ENCODE data around the gene DIP2A.

Gene DIP2A

DNA sequence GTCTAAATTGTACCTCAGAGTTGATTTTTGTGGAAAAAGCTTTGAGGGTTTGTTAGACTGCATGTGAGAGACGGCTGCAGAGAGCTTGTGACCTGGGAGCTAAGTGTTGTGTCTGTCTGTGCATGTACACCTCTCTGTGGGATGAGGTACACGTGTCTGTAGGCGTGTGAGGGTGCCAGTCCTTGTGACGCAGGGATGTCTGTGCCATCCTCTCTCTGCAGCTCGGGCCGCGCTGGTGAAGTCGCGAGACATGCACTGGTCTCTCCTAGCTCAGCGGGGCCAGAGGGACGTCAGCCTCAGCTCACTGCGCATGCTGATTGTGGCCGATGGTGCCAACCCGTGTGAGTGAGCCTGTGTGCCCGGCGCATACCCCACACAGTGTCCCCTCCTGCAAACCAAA lies 79.6 kb downstream of the DIP2A start:
- FAIRE-seq: no peak

GRCh38 chr21:46538851-46539666 lies 80.4 kb downstream of the DIP2A start:
- FAIRE-seq: no peak

GRCh38 chr21:46540087-46540710 lies 81.5 kb downstream of the DIP2A start:
- no peak for FAIRE-seq

- no peak for FAIRE-seq
Observed at GRCh38 chr21:46542588-46543124, 84.0 kb downstream of the DIP2A start.

DNA sequence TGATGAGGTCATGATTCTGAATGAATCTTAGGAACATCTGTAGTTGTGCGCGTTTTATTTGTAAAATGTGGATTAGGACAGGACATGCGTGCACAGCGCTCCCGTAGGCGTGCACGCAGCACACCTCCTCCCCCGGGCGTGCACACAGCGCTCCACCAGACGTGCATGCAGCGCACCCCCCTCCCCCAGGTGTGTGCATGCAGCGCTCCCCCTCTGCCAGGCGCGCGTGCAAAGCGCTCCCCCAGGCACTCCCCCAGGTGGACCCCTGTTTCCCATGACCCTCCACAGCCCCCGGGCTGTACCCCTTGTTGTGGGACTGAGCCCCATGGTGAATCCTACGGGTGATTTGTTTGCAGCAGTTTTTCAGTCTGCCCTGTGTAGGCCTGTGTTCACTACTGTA lies 84.6 kb downstream of the DIP2A start:
- FAIRE-seq: no peak

DNA sequence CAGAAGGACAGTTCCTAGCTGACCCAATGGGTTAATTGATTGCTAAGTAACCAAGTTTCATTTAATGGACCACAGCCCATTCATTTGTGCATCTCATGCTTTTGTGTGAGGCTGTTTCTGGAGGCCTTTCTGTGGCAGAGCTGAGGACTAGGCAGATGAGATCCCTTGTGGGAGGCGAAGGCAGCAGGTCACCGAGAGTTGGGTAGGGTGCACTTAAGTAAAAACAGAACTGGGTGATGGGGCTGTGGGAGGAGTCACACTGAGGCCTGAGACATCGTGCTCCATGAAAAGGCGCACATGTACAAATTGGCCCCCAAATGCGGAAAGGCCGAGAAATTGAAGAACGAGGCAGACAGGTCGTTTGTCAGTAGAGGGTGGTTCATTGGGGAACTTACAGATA lies 85.3 kb downstream of the DIP2A start:
- FAIRE-seq: no peak

DNA sequence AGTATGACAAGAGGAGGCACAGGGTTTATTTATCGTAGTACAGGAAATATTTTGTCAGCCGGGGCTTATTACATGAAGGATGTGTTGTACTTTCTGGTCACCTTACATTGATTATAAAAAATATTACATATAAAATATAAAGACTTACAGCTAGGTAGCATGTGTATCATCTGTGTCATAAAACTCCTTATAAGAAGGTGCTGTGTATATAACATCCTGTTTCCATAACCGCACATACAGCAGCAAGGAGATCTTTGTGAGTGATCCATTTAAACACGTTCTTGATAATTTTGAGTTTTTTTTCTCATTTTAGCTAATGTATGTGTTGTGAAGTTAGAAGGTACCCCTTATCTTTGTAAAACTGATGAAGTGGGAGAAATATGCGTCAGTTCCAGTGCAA lies 86.1 kb downstream of the DIP2A start:
- FAIRE-seq: no peak

GRCh38 chr21:46545363-46545762 lies 86.7 kb downstream of the DIP2A start:
- no peak for FAIRE-seq

DNA sequence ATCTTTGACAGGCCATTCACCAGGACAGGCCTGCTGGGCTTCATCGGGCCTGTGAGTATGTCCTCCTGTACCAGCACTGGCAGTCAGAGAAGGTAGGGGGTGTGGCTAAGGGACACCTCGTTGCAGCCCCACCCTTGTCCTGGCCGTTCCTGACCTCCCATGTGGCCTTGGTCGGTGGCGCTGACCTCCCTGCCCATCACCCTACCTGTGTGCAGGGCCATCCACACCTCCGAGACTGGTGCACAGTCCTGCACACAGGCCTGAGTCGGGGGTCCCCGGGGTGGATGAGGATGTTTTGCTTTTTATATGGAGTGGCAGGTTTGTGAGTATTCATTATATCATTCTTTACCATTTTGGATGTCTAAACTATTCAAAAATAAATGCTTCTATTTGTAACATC lies 87.2 kb downstream of the DIP2A start:
- no peak for FAIRE-seq

DNA sequence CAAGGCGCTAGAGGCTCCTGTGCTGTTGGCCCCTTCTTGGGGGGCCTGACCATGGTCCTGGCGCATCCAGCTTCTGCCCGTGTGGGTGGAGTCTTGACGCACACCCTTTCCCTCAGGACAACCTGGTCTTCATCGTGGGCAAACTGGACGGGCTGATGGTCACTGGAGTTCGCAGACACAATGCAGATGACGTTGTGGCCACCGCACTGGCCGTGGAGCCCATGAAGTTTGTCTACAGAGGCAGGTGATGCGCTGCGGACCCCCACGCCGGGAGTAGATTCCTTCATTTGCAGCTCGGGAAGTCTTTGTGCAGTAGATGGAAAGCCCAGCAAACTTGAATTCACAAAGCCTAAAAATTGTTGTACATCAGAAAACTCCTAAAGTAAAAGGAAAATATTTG lies 88.1 kb downstream of the DIP2A start:
- no peak for FAIRE-seq

GRCh38 chr21:46549650-46550049 lies 91.0 kb downstream of the DIP2A start:
- FAIRE-seq: no peak

DNA sequence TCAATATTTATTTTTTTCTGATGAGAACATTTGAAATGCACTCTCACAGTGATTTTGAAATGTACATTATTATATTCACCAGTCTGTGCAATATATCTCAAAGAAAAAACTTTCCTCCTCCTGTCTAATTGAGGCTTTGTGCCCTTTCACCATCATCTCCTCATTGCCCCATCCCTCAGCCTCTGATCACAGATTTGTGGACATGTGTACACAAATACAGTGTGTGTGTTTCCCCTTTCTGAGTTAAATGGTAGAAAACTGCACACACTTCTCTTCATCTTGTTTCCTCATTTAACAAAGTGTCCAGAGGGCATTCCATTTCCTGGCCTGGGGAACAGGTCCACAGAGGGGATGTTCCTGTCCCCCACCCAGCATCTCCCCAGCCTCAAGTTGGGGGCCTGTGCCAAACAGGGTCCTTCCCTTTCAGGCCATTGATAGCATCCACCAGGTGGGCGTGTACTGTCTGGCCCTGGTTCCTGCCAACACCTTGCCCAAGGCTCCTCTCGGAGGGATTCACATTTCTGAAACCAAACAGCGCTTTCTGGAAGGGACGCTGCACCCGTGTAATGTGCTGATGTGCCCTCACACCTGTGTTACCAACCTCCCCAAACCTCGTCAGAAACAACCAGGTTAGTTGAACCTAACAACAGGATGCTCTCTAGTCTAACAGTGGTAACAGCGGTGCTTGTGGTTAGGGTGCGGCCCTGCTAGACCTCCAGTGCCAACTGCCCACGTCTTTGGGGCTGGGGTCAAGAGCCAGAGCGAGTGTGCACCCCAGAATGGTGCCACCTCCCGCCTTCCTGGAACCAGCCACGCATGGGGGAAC lies 91.6 kb downstream of the DIP2A start:
- FAIRE-seq: no peak

DNA sequence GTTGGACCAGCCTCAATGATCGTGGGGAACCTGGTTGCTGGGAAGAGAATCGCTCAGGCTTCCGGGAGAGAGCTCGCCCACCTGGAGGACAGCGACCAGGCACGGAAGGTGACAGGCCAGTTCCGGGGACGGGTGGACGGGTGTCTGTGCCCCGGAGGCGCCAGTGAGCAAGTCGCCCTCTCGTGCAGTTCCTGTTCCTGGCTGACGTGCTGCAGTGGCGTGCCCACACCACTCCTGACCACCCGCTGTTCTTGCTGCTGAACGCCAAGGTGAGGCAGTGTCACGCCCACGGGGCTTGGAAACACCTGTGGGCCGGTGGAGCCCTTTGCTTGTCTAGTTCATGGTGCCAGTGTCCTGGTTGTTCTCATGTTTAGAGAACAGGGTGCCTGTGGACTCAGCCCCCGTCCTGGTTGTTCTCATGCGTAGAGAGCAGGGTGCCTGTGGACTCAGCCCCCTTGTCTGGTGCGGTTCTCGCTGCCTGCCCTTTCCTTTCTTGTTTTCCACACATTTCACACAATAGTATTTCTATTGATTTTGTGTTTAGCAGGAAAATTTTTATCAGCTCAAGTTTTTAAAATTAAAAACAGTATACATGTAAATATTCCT lies 93.0 kb downstream of the DIP2A start:
- no peak for FAIRE-seq

DNA sequence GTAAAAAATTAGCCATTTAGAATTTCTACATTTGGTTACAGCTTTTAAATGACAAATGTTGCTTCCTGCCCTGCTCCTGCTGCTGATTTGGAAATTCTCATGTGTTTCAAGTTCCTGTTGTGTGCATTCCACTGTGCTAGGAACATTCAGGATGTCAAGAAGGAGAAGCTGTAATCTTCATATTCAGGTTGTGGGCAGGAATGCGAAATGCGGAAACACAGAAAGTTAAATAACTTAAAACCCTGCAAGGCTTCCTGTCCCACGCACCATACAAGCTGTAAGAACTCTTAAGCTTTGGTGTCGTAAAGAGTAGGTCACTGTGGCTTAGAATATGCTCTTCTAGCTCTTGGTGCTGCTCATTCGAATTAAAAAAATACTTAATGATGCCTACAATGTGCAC lies 93.6 kb downstream of the DIP2A start:
- no peak for FAIRE-seq

GRCh38 chr21:46552865-46553379 lies 94.2 kb downstream of the DIP2A start:
- no peak for FAIRE-seq

DNA sequence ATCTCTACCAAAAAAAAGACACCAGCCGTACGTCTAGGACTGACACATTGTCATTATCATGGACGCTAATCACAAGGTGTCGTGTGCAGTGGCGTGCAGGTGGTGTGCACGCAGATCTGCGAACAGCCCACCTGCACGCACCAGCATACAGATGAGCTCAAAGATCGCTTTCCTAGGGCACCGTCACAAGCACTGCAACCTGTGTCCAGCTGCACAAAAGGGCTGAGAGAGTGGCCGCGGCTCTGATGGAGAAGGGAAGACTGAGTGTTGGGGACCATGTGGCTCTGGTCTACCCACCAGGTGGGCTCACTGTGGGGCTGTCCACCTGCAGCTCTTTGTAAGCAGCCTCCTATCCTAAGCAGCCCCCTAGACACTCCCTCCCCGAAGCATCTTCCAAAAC lies 95.3 kb downstream of the DIP2A start:
- no peak for FAIRE-seq

DNA sequence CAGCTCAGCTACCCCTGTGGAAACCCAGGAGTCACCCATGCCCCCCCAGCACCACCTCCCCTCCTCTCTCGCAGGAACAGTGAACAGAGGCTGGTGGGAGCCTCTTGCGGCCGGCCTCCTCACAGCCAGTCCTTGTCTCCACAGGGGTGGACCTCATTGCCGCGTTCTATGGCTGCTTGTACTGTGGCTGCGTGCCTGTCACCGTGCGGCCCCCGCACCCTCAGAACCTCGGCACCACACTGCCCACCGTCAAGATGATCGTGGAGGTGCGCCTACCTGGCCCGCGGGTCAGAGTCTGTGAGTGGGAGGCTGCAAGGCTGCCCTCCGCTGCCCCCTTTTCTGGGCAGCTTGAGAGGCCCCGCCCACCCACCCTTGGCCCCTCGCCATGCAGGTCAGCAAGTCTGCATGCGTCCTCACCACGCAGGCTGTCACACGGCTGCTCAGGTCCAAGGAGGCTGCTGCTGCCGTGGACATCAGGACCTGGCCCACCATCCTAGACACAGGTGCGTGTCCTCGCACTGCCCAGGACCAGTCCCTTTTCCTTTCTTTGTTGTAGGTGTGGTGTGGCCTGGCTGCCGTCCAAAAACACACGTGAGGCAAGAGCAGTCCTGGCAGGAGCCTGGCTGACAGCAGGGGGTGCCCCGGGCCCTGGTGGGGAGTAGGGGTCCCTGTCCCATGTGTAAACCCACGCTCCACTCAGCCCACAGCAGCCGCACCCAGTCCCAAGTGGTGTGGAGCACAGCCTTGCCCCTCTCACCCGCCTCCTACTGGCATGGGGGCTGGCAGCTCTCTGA lies 95.9 kb downstream of the DIP2A start:
- no peak for FAIRE-seq

DNA sequence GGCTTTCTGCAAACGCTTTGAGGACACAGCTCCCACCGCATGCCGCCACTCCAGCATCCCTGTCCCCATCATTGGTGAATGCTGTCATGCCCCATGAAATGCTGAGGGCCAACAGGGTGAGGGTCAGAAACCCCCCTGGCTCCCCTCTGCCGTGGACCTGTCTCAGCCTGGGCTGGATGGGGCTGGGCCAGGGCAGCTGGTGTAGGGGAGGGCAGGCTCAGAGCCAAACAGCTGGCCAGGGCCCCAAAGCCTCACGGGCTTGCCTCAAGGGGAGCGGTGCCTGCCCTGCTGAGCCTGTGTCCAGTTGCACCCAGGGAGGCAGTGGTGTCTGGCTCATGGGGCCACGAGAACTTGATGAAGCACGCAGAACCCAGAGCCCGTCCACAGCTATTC lies 96.5 kb downstream of the DIP2A start:
- no peak for FAIRE-seq

- no peak for FAIRE-seq
Observed at GRCh38 chr21:46555678-46556077, 97.0 kb downstream of the DIP2A start.

DNA sequence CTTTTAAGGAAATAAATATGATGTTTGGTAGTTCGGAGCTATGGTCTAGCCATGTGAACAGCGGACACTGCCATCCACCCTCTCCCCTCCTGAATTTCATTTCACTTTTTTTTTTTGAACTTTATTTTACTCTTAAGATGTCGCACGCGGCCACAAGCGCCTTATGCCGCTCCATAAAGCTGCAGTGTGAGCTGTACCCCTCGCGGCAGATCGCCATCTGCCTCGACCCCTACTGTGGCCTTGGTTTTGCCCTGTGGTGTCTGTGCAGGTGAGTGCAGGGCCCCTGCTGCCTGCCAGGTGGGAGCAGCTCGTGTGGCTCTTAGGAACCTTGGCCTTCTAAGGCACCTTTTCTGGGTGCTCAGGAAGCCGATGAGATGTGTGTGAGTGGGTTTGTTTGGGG lies 98.1 kb downstream of the DIP2A start:
- FAIRE-seq: no peak

GRCh38 chr21:46557469-46557868 lies 98.8 kb downstream of the DIP2A start:
- no peak for FAIRE-seq

DNA sequence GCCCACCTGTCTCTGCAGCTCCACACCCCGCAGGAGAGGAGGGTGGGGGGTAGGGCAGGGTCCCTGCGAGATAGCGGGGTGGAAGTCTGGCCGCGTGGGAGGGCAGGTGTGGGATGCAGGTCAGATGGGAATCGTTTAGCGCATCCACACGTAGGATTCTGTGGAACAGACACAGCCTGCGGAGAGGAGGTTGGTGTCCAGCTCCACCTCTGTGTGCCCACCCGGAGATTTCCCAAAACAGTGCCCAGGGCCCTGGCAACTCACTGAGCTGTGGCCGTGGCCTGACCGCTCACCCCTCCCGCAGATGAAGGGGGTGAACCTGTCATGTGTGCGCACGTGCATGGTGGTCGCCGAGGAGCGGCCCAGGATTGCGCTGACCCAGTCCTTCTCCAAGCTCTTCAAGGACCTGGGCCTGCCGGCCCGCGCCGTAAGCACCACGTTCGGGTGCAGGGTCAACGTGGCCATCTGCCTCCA lies 99.3 kb downstream of the DIP2A start:
- FAIRE-seq: no peak
